ENCODE results near the gene MAPK10. TPM values are rescaled to one million over a fixed set of nuclear protein-coding genes. Genes with fewer than 3 reads are reported as not detected.

Gene MAPK10
- total RNA-seq, 4 donors from 2014 or later, result 0.15 to 1.5 (median 0.35) TPM; not detected in 1

DNA sequence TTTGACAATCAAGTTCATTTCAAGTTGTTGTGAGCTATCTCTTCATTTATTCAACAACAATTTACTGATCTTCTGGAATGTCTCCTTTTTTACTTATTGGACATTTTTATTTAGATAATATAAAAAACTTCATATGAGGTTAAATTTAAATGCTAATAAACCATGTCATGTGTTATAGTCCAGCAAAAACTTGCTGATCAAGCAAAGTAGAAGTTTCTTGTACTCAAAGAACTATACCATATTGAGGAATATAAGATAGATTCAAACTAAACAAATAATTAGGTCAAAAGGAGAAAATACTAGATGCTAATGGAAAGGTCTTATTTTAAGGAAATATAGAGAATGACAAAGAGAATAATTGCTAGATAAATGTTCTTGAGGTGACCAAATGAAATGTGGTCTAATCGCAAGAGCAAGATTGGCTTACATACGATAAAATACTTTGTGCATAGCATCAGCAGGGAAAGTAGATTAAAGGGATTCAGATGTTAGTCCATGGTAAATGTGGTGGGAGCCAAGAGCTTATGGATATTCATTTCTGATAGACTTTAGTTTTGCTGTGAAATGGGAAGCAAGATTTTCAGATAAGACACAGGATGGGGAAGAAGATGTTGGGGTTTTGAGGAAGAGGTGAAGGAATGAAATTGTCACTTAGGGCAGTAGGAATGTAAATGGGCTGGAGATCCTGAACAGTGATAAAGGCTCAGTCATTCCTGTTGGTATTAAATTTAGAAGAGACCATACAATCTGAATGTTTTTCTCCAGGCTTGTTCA, 229.5 kb downstream of the MAPK10 start:
- Histone ChIP-seq H3K36me3 (no peaks in the 10 kb centered on the region), H3K9me3 (no peaks in the 10 kb centered on the region), H3K4me1 (no peaks in the 10 kb centered on the region), H3K27me3 (no peaks in the 10 kb centered on the region), H3K27ac (no peak overlapping the region), H3K4me3 (no peak overlapping the region)
- no peak for DNase-seq
- in situ Hi-C loops (cut with MboI; ENCODE audit: low sequenced_read_pairs in 4 of 4), result no loop called here
- TF ChIP-seq, protein P1, sequence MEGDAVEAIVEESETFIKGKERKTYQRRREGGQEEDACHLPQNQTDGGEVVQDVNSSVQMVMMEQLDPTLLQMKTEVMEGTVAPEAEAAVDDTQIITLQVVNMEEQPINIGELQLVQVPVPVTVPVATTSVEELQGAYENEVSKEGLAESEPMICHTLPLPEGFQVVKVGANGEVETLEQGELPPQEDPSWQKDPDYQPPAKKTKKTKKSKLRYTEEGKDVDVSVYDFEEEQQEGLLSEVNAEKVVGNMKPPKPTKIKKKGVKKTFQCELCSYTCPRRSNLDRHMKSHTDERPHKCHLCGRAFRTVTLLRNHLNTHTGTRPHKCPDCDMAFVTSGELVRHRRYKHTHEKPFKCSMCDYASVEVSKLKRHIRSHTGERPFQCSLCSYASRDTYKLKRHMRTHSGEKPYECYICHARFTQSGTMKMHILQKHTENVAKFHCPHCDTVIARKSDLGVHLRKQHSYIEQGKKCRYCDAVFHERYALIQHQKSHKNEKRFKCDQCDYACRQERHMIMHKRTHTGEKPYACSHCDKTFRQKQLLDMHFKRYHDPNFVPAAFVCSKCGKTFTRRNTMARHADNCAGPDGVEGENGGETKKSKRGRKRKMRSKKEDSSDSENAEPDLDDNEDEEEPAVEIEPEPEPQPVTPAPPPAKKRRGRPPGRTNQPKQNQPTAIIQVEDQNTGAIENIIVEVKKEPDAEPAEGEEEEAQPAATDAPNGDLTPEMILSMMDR (IDR thresholded peaks at IDR 0.05 in 4 of 5, conservative IDR thresholded peaks at IDR 0.05 in 1 of 5), result no peak
- no peak for TF ChIP-seq POLR2A (IDR thresholded peaks at IDR 0.05)
- intact Hi-C loops (cut with DNase I; ENCODE audit: low total_unique reads), result no loop called here
- ATAC-seq, result no peak

DNA sequence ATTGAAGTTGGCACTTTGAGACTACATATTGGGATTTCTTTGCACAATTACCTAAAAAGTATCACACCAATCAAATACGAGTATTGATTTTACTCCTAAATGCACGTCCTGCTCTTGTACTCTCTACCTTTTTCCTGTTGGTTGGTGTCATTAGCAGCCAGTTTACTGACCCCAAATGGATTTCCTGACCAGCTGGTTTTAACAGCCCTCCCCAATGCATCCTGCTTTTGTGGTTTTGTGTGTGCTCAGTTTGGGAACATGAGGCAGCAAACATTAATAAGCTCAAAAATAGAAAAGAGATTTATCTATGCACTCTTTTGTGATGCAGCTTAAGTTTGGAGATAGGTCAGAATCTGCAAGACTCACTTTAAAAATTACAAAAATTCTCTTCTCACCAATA, 230.3 kb downstream of the MAPK10 start:
- TF ChIP-seq, protein P1 (IDR thresholded peaks at IDR 0.05 in 4 of 5, conservative IDR thresholded peaks at IDR 0.05 in 1 of 5), result no peak
- no peak for TF ChIP-seq POLR2A (IDR thresholded peaks at IDR 0.05)
- H3K27ac ChIP-seq, result no peak overlapping the region
- H3K4me3 ChIP-seq, result no peak overlapping the region
- no peaks in the 10 kb centered on the region for H3K36me3 ChIP-seq
- ATAC-seq, result no peak
- H3K27me3 ChIP-seq, result no peaks in the 10 kb centered on the region
- no peaks in the 10 kb centered on the region for H3K4me1 ChIP-seq
- no peak for DNase-seq
- intact Hi-C loops (cut with DNase I; ENCODE audit: low total_unique reads) (no loop called here), in situ Hi-C loops (cut with MboI; ENCODE audit: low sequenced_read_pairs in 4 of 4) (no loop called here)
- no peaks in the 10 kb centered on the region for H3K9me3 ChIP-seq

DNA sequence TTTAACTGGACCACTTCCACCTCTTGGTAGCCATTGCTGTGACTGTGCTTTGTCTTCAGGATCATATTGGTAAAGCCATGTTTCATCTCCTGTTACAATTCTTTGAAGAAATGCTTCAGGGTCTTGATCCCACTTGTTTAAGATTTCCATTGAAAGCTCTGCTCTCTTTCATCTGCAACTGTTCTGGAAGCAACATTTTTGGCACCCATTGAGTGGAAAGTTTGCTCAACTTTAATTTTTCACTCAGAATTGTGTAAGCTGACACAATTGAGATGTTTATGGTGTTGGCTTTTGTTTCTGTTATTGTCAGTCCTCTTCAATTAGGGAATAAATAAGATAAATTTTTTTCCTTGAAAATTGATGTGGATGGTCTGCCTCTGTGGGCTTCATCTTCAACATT, 237.4 kb downstream of the MAPK10 start:
- in situ Hi-C loops (cut with MboI; ENCODE audit: low sequenced_read_pairs in 4 of 4) (no loop called here), intact Hi-C loops (cut with DNase I; ENCODE audit: low total_unique reads) (no loop called here)
- H3K9me3 ChIP-seq, result no peaks in the 10 kb centered on the region
- ATAC-seq, result no peak
- H3K36me3 ChIP-seq, result no peaks in the 10 kb centered on the region
- H3K4me3 ChIP-seq, result no peak overlapping the region
- no peak overlapping the region for H3K27ac ChIP-seq
- no peaks in the 10 kb centered on the region for H3K4me1 ChIP-seq
- no peak for DNase-seq
- H3K27me3 ChIP-seq, result no peaks in the 10 kb centered on the region
- TF ChIP-seq, protein P1 (IDR thresholded peaks at IDR 0.05 in 4 of 5, conservative IDR thresholded peaks at IDR 0.05 in 1 of 5), result no peak
- TF ChIP-seq POLR2A (IDR thresholded peaks at IDR 0.05), result no peak

DNA sequence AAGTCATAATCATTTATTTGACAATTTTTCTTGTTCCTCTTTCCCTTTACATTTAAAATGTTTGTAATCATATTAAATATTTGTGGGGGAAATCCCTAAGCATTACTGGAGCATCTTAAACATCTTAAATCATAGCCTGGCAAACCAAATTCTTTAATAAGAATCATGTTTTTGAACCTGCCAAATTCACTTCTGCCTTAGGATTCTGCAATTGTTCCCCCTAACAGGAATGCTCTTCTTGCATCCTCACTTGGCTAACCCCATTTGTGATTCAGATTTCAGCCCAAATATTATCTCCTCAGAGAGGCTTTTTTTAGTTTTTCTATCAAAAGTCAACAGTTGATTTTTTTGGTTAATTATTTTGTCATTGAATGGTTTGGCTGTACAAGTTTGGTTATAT, 241.1 kb downstream of the MAPK10 start:
- Histone ChIP-seq H3K4me3 (no peak overlapping the region), H3K9me3 (no peaks in the 10 kb centered on the region), H3K27me3 (no peaks in the 10 kb centered on the region), H3K27ac (no peak overlapping the region), H3K4me1 (no peaks in the 10 kb centered on the region), H3K36me3 (no peaks in the 10 kb centered on the region)
- intact Hi-C loops (cut with DNase I; ENCODE audit: low total_unique reads), result no loop called here
- in situ Hi-C loops (cut with MboI; ENCODE audit: low sequenced_read_pairs in 4 of 4), result no loop called here
- no peak for ATAC-seq
- no peak for DNase-seq
- no peak for TF ChIP-seq POLR2A (IDR thresholded peaks at IDR 0.05)
- TF ChIP-seq, protein P1 (IDR thresholded peaks at IDR 0.05 in 4 of 5, conservative IDR thresholded peaks at IDR 0.05 in 1 of 5), result no peak
